Left hindlimb (tissue), 1 donor: ENCODE data around the gene MAP3K1.

Source experiments
- DNase-seq: peaks from one replicate; pipeline ENCODE4 v3.0.0-alpha.2; 2018

The MAP3K1 gene

GRCh38 chr5:56850423-56850822, 35.1 kb downstream of the MAP3K1 start:
- no peak for DNase-seq

- no peak for DNase-seq
Observed at GRCh38 chr5:56851258-56851941, 36.1 kb downstream of the MAP3K1 start.

GRCh38 chr5:56852228-56853000, 37.1 kb downstream of the MAP3K1 start:
- no peak for DNase-seq

- DNase-seq: no peak
Observed at GRCh38 chr5:56853698-56854097, 38.3 kb downstream of the MAP3K1 start.

GRCh38 chr5:56854920-56855319, 39.6 kb downstream of the MAP3K1 start:
- no peak for DNase-seq

- DNase-seq: no peak
Observed at GRCh38 chr5:56856541-56857178, 41.3 kb downstream of the MAP3K1 start.

GRCh38 chr5:56858777-56859442, 43.6 kb downstream of the MAP3K1 start:
- DNase-seq: no peak

GRCh38 chr5:56861893-56862485, 46.6 kb downstream of the MAP3K1 start:
- no peak for DNase-seq

GRCh38 chr5:56862909-56863308, 47.6 kb downstream of the MAP3K1 start:
- DNase-seq: no peak

GRCh38 chr5:56871777-56872176, 56.4 kb downstream of the MAP3K1 start:
- DNase-seq: no peak

- no peak for DNase-seq
Observed at GRCh38 chr5:56873056-56873455, 57.7 kb downstream of the MAP3K1 start.

- no peak for DNase-seq
Observed at GRCh38 chr5:56876327-56876726, 61.0 kb downstream of the MAP3K1 start.

GRCh38 chr5:56881571-56881970, 66.2 kb downstream of the MAP3K1 start:
- DNase-seq: no peak

- DNase-seq: no peak
Observed at GRCh38 chr5:56893251-56893951, 78.1 kb downstream of the MAP3K1 start.

GRCh38 chr5:56896763-56897162, 81.4 kb downstream of the MAP3K1 start:
- no peak for DNase-seq

- no peak for DNase-seq
Observed at GRCh38 chr5:56898213-56898612, 82.9 kb downstream of the MAP3K1 start.

GRCh38 chr5:56900395-56900794, 85.0 kb downstream of the MAP3K1 start:
- DNase-seq: no peak

GRCh38 chr5:56900858-56901578, 85.7 kb downstream of the MAP3K1 start:
- no peak for DNase-seq

GRCh38 chr5:56908942-56909293, 93.6 kb downstream of the MAP3K1 start:
- no peak for DNase-seq

- DNase-seq: peak; percentile 99
Observed at GRCh38 chr5:56909294-56910209, 94.2 kb downstream of the MAP3K1 start, which contains the start of gene SETD9. SETD9 (plus strand) TSS chr5:56909596; CDS start chr5:56909646, 50 bp downstream.
